Mucosa of stomach (tissue), 1 donor: ENCODE measurements around the gene CPNE7.

Experiments used
- H3K27me3 ChIP-seq: one replicate; pipeline ENCODE4 v1.7.0; 2013; ENCODE audit warnings: mild to moderate bottlenecking, low read length; ENCODE audit not compliant: control insufficient read depth, insufficient read depth
- H3K36me3 ChIP-seq: one replicate; pipeline ENCODE4 v1.7.0; 2013; ENCODE audit warnings: low read length; ENCODE audit not compliant: control insufficient read depth, insufficient read depth
- H3K4me1 ChIP-seq: one replicate; pipeline ENCODE4 v1.7.0; 2013; ENCODE audit warnings: mild to moderate bottlenecking, low read length; ENCODE audit not compliant: control insufficient read depth, insufficient read depth
- H3K4me3 ChIP-seq: one replicate; pipeline ENCODE4 v1.7.0; 2013; ENCODE audit warnings: low read length
- H3K9ac ChIP-seq: one replicate; pipeline ENCODE4 v1.7.0; 2013; ENCODE audit warnings: mild to moderate bottlenecking, low read length, moderate library complexity
- H3K9me3 ChIP-seq: one replicate; pipeline ENCODE4 v1.7.0; 2013; ENCODE audit warnings: mild to moderate bottlenecking, low read length, moderate library complexity; ENCODE audit not compliant: control insufficient read depth
- donor health status: Pancreatic carcinoma.

The CPNE7 gene

GRCh38 chr16:89544113-89544512, 31.4 kb upstream of the CPNE7 start:
- no peaks in the 10 kb centered on the region for H3K9me3 ChIP-seq
- H3K4me1 ChIP-seq: peaks cover 23% of the 10 kb centered on the region
- no peaks in the 10 kb centered on the region for H3K36me3 ChIP-seq
- H3K27me3 ChIP-seq: no peaks in the 10 kb centered on the region
- H3K4me3 ChIP-seq: no peak overlapping the region
- H3K9ac ChIP-seq: no peak overlapping the region

- Histone ChIP-seq H3K4me1 (peaks cover 23% of the 10 kb centered on the region), H3K36me3 (no peaks in the 10 kb centered on the region)
Measured at GRCh38 chr16:89544713-89545043, 30.9 kb upstream of the CPNE7 start.

GRCh38 chr16:89545044-89545830, 30.3 kb upstream of the CPNE7 start:
- H3K9ac ChIP-seq: peak overlapping the region; percentile 15
- H3K4me3 ChIP-seq: no peak overlapping the region
- no peaks in the 10 kb centered on the region for H3K36me3 ChIP-seq
- H3K27me3 ChIP-seq: no peaks in the 10 kb centered on the region
- H3K9me3 ChIP-seq: no peaks in the 10 kb centered on the region
- peaks cover 23% of the 10 kb centered on the region for H3K4me1 ChIP-seq

More at GRCh38 chr16:89544713-89545043, 30.9 kb upstream of the CPNE7 start:
- H3K27me3 ChIP-seq: no peaks in the 10 kb centered on the region
- no peak overlapping the region for H3K4me3 ChIP-seq
- H3K9ac ChIP-seq: no peak overlapping the region
- no peaks in the 10 kb centered on the region for H3K9me3 ChIP-seq

GRCh38 chr16:89545831-89546574, 29.6 kb upstream of the CPNE7 start:
- H3K4me3 ChIP-seq: no peak overlapping the region
- H3K27me3 ChIP-seq: no peaks in the 10 kb centered on the region
- H3K36me3 ChIP-seq: no peaks in the 10 kb centered on the region
- H3K9ac ChIP-seq: no peak overlapping the region
- peaks cover 23% of the 10 kb centered on the region for H3K4me1 ChIP-seq
- no peaks in the 10 kb centered on the region for H3K9me3 ChIP-seq

GRCh38 chr16:89546781-89547180, 28.8 kb upstream of the CPNE7 start:
- Histone ChIP-seq H3K36me3 (no peaks in the 10 kb centered on the region), H3K9me3 (no peaks in the 10 kb centered on the region), H3K4me3 (no peak overlapping the region), H3K27me3 (no peaks in the 10 kb centered on the region), H3K4me1 (peaks cover 23% of the 10 kb centered on the region), H3K9ac (no peak overlapping the region)

- H3K27me3 ChIP-seq: no peaks in the 10 kb centered on the region
- H3K4me1 ChIP-seq: peaks cover 23% of the 10 kb centered on the region
- H3K4me3 ChIP-seq: no peak overlapping the region
- H3K9me3 ChIP-seq: no peaks in the 10 kb centered on the region
- H3K36me3 ChIP-seq: no peaks in the 10 kb centered on the region
- H3K9ac ChIP-seq: no peak overlapping the region
Measured at GRCh38 chr16:89547291-89547690, 28.3 kb upstream of the CPNE7 start.

- Histone ChIP-seq H3K9me3 (no peaks in the 10 kb centered on the region), H3K36me3 (peaks cover 4% of the 10 kb centered on the region), H3K9ac (no peak overlapping the region), H3K27me3 (no peaks in the 10 kb centered on the region), H3K4me1 (peaks cover 23% of the 10 kb centered on the region), H3K4me3 (no peak overlapping the region)
Measured at GRCh38 chr16:89547860-89548259, 27.7 kb upstream of the CPNE7 start.

- H3K4me3 ChIP-seq: no peak overlapping the region
- no peaks in the 10 kb centered on the region for H3K9me3 ChIP-seq
- H3K9ac ChIP-seq: no peak overlapping the region
- no peaks in the 10 kb centered on the region for H3K27me3 ChIP-seq
- peaks cover 4% of the 10 kb centered on the region for H3K36me3 ChIP-seq
- peaks cover 23% of the 10 kb centered on the region for H3K4me1 ChIP-seq
Measured at GRCh38 chr16:89548344-89549006, 27.1 kb upstream of the CPNE7 start.

- no peaks in the 10 kb centered on the region for H3K27me3 ChIP-seq
- H3K9ac ChIP-seq: no peak overlapping the region
- H3K9me3 ChIP-seq: no peaks in the 10 kb centered on the region
- peaks cover 4% of the 10 kb centered on the region for H3K36me3 ChIP-seq
- peaks cover 23% of the 10 kb centered on the region for H3K4me1 ChIP-seq
- H3K4me3 ChIP-seq: no peak overlapping the region
Measured at GRCh38 chr16:89549007-89549700, 26.4 kb upstream of the CPNE7 start.

- no peak overlapping the region for H3K9ac ChIP-seq
- peaks cover 9% of the 10 kb centered on the region for H3K4me1 ChIP-seq
- no peak overlapping the region for H3K4me3 ChIP-seq
- no peaks in the 10 kb centered on the region for H3K27me3 ChIP-seq
- no peaks in the 10 kb centered on the region for H3K9me3 ChIP-seq
- H3K36me3 ChIP-seq: peaks cover 4% of the 10 kb centered on the region
Measured at GRCh38 chr16:89550421-89551007, 25.0 kb upstream of the CPNE7 start.

GRCh38 chr16:89552329-89552728, 23.2 kb upstream of the CPNE7 start:
- peaks cover 11% of the 10 kb centered on the region for H3K36me3 ChIP-seq
- no peaks in the 10 kb centered on the region for H3K4me1 ChIP-seq
- H3K9me3 ChIP-seq: no peaks in the 10 kb centered on the region
- H3K27me3 ChIP-seq: no peaks in the 10 kb centered on the region
- no peak overlapping the region for H3K4me3 ChIP-seq
- no peak overlapping the region for H3K9ac ChIP-seq
